ENCODE data around the gene CYSLTR1.
A peak's percentile ranks its signal among the peaks of the same experiment; 100 is the strongest.
"Not testable (repeated sequence)": the region's sequence is repeated elsewhere in the genome, so short reads cannot be mapped to it uniquely, and the experiment has no call there.

CYSLTR1 gene, protein sequence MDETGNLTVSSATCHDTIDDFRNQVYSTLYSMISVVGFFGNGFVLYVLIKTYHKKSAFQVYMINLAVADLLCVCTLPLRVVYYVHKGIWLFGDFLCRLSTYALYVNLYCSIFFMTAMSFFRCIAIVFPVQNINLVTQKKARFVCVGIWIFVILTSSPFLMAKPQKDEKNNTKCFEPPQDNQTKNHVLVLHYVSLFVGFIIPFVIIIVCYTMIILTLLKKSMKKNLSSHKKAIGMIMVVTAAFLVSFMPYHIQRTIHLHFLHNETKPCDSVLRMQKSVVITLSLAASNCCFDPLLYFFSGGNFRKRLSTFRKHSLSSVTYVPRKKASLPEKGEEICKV

DNA sequence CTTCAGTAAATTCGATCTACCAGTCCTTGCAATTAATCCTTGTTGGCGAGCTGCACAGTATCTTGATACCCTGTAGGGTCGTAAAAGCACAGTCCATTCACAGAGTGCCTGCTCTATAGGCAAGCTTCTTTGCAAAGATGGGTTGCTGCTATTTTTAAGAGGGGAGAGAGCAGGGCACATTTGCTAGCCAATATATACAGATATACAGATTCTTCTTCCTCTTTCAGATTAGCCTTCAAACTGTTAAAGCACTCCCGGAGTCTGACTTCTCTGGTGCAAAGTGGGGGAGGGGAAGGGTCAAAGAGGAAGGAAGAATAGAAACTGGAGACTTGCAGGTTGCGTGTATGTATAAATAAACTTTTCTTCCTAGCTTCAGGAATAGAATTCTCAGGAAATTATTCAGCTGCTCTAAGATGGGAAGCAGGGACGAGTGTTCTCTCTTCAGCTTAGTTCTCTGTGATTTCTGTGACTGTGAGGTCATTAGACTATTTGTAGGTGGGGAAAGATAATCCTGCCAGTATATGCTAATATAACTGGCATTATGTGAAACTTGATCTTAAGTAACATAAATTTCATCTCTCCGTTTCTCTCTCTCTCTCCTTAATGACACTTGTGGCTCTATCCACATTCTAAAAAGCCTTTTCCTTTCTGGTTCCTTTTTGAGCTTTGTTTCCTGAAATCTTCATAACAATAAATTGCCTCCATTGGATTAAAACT is at the start of gene CYSLTR1:
Gene CYSLTR1 (minus strand): TSS at position 242 of the 717 bp plus-strand sequence. CDS start 53,865 bp downstream, outside the sequence.
- DNase-seq, result no peak

DNA sequence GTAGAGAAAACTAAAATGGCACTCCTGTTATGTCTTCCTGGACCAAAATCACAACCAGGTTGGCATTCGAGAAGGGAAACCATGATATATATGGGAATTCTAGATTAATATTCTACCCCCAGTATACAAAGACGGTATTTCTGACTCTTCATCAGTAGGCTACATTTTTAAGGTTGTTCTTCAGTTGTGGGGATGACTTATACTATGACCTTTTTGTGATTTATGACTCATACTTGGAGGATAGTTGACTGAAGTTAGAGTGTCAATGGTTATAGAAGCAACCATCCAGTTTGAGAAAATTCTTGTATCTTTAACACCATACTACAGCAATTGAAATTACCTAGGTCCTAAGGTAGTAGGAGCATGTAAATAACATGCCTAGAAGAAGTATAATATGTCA is 49.8 kb upstream of the CYSLTR1 start:
- DNase-seq, result no peak

DNA sequence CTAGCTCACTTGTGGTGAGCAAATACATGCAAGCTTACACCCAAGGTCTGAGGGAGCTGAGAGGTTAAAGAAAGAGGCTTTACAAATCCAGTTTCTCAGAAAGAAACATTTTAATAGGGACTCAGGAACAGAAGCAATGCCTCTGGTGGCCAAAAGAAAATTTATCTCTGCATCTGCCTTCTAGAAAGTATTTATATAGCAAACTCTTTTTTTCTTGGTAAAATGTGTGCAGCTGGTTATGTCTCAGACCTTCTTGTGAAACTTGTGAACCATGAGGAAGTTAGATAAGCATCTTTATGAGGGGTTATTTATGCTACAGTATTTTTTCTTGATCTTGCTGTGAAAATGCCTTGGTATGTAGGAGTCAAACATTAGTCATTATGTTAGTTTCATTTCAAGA is 48.5 kb upstream of the CYSLTR1 start:
- no peak for DNase-seq

DNA sequence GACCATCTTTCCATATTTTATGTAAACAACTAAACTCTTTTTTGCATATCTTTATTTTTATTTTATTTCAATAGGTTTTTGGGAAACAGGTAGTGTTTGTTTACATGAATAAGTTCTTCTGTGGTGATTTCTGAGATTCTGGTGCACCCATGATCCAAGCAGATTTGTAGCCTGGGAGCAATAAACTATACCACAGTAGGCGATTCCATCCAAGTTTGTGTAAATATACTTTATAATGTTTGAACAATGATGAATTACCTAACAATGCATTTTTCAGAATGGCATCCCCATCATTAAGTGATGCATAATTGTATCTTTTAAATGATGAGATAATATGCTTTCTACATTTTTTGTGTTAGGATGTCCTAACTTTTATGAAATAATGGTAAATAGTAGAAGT is 39.2 kb upstream of the CYSLTR1 start:
- no peak for DNase-seq

DNA sequence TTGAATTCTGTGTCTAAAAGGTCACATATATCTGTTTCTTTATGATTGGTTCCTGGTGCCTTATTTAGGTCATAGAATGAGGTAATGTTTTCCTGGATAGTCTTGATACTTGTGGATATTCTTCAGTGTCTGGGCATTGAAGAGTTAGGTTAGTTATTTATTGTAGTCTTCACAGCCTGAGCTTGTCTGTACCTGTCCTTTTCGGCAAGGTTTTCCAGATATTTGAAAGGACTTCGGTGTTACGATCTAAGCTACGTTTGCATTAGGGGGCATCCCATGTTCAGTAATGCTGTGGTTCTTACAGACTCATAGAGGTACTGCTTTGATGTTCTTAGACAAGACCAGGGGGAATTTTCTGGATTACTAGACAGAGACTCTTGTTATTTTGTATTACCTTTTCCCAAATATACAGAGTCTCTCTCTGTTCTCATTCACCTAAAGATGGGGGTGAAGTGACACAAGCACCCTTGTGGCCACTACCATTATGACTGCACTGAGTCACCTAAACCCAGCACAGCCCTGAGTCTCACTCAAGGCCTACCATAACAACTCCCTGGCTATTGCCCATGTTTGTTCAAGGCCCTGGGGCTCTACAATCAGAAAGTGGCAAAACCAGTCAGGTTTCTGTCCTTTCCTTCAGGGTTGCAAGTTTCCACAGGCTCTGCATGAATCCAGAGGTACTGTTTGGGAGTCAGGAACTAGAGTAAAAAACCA is 30.1 kb upstream of the CYSLTR1 start:
- no peak for DNase-seq

DNA sequence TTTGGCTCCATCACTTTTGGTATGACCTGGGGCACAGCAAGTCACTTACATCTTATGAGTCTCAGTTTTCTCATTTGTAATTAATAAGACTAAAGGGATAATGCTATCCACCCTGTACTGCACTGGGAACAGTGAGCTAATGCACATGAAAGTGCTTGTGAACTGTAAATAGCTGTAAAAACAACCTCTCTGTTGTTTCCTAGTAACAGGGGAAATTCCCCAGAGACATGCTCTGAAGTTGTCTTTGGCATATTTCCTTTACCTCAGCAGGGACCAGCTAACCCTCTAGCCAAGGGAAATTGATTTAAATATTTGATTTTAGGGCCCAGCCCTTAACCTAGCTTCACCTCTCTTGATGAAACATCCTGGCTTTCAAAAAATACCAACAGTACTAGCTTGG is 6.1 kb upstream of the CYSLTR1 start:
- DNase-seq, result peak; percentile 57

DNA sequence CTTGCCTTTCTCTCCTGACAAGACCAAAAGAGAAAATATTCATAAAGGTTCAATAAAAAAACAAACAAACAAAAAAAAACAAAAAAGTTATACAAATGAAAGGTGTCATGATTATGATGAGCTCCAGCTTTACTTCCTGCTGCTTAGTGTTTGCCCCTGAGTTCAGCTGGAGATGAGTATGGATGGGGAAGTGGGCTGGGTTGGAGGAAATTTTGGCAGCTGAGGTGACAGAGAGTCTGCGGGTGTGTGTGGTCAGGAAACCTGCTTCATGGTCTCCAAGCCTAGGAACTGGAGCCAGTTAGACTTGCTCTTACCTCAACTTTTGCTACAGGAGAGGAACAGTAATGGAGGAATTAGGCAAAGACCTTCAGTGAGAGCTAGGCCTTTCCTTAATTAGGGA is 4.3 kb upstream of the CYSLTR1 start:
- DNase-seq, result no peak

DNA sequence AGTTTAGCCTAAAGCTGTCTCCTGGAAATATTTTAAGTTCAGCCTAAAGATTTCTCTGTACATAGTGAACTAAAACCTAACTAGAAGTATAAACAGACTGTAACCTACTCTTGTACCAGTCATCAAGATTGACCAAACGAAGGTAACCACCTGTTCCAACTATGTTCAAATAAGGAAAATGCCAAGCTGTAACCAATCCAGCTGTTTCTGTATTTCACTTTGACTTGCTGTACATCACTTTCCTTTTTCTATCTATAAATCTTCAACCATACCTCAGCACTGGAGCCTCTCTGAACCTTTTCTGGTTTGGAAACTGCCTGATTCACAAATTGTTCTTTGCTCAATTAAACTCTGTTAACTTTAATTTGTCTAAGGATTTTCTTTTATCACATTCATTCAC is 3.1 kb upstream of the CYSLTR1 start:
- DNase-seq, result no peak

DNA sequence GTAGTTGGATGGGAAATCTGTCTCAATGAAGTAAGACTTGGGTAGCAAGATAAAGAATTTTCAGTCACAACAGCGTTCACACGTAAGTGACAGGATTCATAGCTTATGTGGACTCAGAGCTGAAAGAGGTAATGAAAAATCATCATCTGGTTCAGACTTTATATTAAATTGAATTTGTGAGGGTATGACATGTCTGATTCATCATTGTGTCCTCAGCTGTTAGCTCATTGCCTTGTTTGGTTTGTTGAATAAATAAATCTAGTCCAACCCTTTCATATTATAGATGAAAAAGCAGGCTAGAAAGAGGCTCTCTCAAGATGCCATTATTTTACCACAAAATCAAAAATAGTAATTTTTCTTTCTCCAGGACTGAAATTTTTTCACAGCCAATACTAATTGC is 2.7 kb upstream of the CYSLTR1 start:
- no peak for DNase-seq

DNA sequence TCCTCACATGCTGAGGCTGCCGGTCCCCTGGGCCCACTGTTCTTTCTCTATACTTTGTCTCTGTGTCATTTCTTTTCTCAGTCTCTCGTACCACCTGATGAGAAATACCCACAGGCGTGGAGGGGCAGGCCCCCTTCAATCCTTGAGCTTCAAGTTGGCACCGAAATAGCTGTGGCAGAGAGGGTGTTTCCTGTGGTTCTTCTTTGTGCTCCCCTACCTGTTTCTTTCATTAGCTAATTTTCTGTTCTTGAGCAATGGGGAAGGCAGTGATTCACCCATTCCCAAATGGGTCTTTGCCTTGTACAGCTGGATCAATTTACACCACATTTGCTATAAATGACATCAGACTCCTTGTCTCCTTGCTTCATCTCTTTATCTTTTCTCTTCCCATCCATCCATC is 2.1 kb upstream of the CYSLTR1 start:
- no peak for DNase-seq

DNA sequence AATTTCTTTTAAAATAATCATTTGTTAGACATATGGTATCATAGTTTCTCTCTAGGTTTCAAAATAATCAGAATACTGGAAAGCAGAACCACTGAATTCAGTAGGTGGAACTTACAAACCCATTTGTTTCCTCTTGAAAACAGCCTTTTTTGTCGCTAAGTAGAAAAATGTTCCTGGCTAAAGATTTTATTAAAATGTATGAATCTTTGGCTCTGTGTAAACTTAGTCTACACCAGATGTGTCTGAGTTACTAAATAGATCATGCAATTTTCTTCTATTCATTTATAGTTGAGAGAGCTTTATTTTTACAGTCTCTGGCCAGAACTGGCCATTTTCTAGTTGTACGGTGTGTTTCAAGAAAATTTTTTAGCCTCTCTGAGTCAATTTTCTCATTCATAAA is 1.0 kb downstream of the CYSLTR1 start:
- no peak for DNase-seq

DNA sequence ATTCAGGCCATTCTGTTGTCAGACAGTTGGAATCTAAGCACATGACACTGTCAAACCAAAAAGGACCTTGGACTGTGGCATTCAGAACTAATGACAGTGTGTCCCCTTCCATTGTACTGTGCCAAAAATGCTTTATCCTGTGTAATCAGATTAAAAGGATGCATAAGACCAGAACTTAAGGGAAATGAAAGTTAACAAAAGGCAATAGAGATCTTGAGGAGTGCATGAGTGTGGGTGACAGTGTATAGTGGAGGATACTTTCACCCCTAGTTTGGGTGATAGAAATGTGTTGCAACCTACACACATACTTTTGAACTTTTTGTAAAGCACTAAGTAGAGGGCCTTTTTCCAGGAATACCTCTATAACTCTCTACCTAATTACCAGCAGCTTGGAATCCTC is 4.5 kb downstream of the CYSLTR1 start:
- DNase-seq, result no peak

DNA sequence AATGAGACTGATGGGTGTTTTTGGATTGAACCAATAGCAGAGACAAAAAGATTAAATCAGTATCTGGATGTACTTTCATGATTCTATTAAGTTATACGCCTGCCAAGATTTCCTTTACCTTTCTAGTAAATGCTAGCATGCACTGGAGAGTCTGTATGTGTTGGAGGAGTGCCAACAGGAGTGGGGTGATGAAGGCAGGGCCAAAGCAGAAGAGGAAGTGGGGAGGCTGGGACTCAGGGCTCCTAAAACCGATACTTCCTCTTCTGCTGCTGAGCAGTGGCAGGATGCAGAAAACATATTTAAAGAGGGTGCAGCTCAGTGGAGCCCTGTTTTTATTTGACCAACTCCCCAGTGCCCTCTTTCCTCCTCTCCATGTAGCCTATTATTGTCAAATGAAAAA is 5.6 kb downstream of the CYSLTR1 start:
- DNase-seq, result no peak

DNA sequence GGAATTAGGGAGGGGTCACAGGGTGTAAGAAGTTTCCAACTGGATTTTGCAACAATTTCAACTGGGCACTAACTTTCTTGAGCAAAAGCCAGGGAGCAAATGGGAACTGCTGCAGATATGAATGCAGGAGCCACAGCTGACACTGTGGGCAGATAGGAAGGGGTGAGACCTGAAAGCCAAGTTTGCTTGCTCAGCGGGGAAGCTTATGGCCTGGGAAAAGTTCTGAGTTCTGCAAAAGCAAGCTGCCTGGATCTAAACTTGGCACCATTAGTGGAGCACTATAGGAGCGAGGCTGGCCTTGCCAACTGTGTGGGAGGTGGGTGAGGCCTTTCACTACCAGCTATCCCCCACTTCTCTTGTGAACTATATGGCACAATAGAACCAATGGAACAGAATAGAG is 11.1 kb downstream of the CYSLTR1 start:
- DNase-seq, result no peak

DNA sequence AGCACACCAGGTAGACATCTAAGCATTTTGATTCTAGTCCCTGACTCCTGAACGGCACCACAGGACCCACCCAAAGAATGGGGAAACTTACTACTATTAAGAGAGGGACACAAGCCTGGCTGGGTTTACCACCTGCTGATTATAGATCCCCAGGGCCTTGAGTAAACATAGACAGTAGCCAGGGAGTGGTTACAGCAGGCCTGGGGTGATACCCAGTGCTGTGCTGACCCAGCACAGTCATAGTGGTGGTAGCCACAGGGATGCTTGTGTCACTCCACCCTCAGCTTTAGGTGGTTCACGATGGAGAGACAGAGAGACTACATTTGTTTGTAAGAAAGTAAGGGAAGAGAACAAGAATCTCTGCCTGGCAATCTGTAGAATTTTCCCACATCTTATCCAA is 11.7 kb downstream of the CYSLTR1 start:
- no peak for DNase-seq

DNA sequence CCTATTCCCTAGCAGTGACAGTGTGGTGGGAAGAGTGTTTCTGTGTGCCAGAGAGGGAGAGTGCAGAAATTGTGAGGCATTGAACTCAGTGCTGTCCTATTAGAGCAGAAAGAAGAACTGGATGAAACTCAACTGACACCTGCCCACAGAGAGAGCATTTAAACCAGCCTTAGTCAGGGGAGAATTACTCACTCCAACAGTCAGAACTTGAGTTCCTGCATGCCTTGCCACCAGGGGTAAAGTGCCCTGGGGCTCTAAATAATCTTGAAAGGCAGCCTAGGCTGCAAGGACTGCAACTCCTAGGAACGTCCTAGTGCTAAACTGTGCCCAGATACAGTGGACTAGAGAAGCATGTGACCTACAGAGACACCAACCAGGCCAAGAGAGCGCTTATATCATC is 12.8 kb downstream of the CYSLTR1 start:
- DNase-seq, result no peak

DNA sequence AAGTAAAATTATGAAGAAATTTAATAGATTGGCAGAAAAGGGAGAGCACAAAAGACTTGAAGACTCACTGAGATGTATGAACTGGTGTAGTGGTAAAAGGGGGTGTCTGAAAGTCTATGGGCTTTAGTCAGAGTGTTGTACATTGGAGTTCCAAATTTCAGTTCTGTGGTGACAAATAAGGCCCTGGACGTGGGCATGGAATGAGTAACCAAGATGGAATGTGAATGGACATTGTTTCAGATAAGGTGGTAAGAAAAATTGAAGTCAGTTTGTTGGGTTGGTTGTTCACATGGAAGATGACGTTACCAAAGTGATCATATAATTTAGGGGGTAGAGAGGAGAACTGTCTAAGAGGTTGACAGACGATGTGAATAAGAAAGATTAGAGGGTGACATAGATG is 13.9 kb downstream of the CYSLTR1 start:
- DNase-seq, result no peak

DNA sequence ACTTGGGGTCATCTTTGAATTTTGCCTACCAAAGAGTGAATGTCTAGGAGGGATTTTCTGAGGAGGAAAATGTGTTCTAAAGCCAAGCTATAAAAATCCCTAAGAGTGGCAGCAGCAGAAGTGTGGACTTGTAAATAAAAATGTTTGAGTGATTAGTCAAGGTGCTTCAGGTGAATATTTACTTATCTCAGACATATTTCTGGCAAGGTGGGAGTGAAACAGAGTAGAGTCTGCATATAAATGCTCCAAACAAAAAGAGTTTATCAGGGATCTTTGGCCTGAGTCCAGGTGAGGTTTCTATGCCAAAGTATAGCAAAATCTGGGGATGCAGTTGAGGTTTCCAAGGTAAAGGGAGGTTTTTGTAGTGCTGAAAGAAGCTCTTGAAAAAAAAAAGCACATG is 19.7 kb downstream of the CYSLTR1 start:
- no peak for DNase-seq

DNA sequence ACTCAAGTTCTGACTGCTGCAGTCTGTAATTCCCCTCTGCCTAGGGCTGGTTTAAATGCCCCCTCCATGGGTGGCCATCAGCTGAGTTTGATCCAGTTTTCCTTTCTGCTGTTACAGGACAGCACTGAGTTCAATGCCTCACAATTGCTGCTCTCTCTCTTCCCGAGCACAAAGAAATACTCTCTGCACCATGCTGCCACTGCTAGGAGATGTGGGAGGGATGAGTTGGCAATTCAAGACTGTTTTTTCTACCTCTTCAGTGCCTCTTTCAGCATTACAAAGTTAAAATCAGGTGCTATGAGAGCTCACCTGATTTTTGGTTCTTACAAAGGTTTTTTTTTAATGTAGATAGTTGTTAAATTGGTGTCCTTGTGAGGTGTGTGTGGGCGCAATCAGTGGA is 24.3 kb downstream of the CYSLTR1 start:
- DNase-seq, result no peak

DNA sequence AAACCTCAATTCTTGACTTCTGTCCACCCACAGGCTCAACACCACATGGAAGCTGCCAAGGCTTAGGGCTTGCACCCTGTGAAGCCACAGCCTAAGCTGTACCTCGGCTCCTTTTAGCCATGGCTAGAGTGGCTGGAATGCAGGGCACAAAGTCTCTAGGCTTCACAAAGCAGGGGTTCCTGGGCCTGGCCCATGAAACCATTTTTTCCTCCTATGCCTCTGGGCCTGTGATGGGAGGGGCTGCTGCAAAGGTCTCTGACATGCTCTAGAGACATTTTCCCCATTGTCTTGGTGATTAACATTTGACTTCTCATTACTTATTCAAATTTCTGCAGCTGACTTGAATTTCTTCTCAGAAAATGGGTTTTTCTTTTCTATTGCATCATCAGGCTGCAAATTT is 26.5 kb downstream of the CYSLTR1 start:
- not testable (repeated sequence) for DNase-seq

DNA sequence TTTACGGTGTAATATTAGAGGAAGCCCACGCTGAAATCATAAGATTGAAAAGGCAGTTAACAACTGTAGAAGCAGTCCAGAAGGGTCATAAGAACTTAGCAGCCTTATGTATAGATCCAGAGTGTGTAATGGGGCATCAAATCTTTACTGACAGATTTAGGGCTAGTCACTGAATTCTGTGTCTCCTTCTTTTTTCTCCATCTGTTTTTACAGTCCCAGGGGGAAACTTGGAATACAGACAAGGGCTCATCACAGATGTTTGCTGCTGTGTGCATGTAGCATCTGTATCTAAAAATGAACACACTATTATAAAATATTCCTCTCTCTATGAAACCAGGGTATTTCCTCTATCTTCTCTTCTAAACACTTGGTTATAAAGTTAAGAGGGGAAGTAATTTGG is 43.9 kb downstream of the CYSLTR1 start:
- no peak for DNase-seq

DNA sequence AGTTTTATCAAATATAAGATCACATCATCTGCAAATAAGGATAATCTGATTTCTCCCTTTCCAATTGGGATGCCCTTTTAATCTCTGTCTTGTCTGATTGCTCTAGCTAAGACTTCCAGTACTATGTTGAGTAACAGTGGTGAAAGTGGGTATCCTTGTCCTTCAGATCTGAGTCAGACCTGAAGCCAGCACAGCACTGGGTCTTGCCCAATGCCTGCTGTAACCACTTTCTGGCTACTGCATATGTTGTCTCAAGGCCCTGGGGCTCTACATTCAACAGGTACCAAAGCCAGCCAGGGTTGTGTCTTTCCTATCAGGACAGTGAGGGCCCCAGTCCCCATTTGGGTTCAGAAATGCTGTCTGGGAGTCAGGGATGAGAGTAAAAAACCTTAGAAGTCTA is 90.3 kb downstream of the CYSLTR1 start:
- DNase-seq, result no peak

DNA sequence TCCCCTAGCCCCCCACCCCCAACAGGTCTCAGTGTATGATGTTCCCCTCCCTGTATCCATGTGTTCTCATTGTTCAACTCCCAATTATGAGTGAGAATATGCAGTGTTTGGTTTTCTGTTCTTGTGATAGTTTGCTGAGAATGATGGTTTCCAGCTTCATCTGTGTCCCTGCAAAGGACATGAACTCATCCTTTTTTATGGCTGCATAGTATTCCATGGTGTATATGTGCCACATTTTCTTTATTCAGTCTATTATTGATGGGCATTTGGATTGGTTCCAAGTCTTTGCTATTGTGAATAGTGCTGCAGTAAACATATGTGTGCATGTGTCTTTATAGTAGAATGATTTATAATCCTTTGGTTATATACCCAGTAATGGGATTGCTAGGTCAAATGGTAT is 101.4 kb downstream of the CYSLTR1 start:
- DNase-seq, result not testable (repeated sequence)

Data from NCI-H1436 (cell line).